ENCODE data around the gene ALK.

DNA sequence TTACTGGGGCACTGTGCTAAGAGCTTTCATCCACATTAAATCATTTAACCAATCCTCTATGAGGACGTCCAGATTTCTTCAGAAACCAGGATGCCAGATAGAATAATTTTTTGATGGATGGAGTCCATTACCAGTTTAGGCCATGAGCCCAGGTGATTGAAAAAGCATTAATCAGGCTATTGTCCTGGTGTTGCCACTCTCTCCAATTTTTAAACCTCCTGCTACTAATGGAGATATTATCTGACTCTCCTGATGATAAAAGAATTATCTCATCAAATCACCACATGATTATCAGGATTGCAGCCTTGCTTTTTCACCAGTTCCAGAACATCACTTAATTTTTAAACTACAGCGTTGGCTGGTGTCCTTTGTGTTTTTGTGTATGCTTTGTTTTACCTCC lies 404.0 kb downstream of the ALK start:
- TF ChIP-seq, protein P1, sequence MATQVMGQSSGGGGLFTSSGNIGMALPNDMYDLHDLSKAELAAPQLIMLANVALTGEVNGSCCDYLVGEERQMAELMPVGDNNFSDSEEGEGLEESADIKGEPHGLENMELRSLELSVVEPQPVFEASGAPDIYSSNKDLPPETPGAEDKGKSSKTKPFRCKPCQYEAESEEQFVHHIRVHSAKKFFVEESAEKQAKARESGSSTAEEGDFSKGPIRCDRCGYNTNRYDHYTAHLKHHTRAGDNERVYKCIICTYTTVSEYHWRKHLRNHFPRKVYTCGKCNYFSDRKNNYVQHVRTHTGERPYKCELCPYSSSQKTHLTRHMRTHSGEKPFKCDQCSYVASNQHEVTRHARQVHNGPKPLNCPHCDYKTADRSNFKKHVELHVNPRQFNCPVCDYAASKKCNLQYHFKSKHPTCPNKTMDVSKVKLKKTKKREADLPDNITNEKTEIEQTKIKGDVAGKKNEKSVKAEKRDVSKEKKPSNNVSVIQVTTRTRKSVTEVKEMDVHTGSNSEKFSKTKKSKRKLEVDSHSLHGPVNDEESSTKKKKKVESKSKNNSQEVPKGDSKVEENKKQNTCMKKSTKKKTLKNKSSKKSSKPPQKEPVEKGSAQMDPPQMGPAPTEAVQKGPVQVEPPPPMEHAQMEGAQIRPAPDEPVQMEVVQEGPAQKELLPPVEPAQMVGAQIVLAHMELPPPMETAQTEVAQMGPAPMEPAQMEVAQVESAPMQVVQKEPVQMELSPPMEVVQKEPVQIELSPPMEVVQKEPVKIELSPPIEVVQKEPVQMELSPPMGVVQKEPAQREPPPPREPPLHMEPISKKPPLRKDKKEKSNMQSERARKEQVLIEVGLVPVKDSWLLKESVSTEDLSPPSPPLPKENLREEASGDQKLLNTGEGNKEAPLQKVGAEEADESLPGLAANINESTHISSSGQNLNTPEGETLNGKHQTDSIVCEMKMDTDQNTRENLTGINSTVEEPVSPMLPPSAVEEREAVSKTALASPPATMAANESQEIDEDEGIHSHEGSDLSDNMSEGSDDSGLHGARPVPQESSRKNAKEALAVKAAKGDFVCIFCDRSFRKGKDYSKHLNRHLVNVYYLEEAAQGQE (IDR thresholded peaks at IDR 0.05; ENCODE audit: insufficient read depth in 1 of 2, low read depth in 2 of 2, low read length in 2 of 2), result no peak
- TF ChIP-seq POLR2AphosphoS5 (IDR thresholded peaks at IDR 0.05; ENCODE audit: low read depth, low read length), result no peak
